Spleen (tissue), 7 donors: ENCODE measurements around the gene LCN10.

Experiments used
- CTCF ChIP-seq, 11 experiments: fragments of 200-600 bp in 7 of 11; fragments of 450-650 bp in 4 of 11; sonication (generic) in 4 of 11; IDR thresholded peaks in 8 of 11; conservative IDR thresholded peaks in 3 of 11; 1 replicate in 7 of 11; 2 replicates in 4 of 11; pipeline versions ENCODE4 v1.4.0 to v1.8.0; 2016 to 2021; ENCODE audit warnings: antibody characterized with exemption in 11 of 11, inconsistent platforms in 4 of 11, mild to moderate bottlenecking in 1 of 11
- POLR2A ChIP-seq, 3 donors: fragments of 450-650 bp; IDR thresholded peaks; one replicate each; pipeline ENCODE4 v1.5.1; 2017; ENCODE audit warnings: antibody characterized with exemption in 3 of 3, mild to moderate bottlenecking in 1 of 3
- POLR2AphosphoS5 ChIP-seq, 3 donors: sonication (generic); formaldehyde crosslinking; IDR thresholded peaks; one replicate each; pipeline ENCODE4 v1.5.1; 2017; ENCODE audit warnings: antibody characterized with exemption in 3 of 3
- donor health status: DM: no; HTN: no; CAD: no; lungs with moderate emphysema.
- donor health status: DM: no; HTN: no; CAD: no.
- donor health status: DM: no; HTN: no; CAD: no.

- TF ChIP-seq CTCF (IDR thresholded peaks at IDR 0.05 in 8 of 11, conservative IDR thresholded peaks at IDR 0.05 in 3 of 11): no peak
- no peak for TF ChIP-seq POLR2AphosphoS5 (IDR thresholded peaks at IDR 0.05)
- TF ChIP-seq POLR2A (IDR thresholded peaks at IDR 0.05): no peak
Measured at GRCh38 chr9:136761545-136761981, 18.8 kb upstream of the LCN10 start.
